H1 (cell line): ENCODE data around the gene TP53RK. TPM values are rescaled to one million over a fixed set of nuclear protein-coding genes. Genes with fewer than 3 reads are reported as not detected.

ENCODE experiments used
- CTCF ChIA-PET: fragments of 300-600 bp; sonication (Branson Sonifier 250); formaldehyde crosslinking; loops from one replicate; lab custom pipeline; 2021; ENCODE audit not compliant: partially characterized antibody; lab: Charles Lee
- POLR2A ChIA-PET: fragments of 300-600 bp; sonication (Branson Sonifier 250); formaldehyde crosslinking; loops from one replicate; lab custom pipeline; 2021; ENCODE audit warnings: inconsistent platforms; ENCODE audit not compliant: partially characterized antibody; lab: Charles Lee
- DNase-seq, 2 experiments: peaks; one replicate each; pipeline versions ENCODE4 v3.0.0 to v3.0.0-alpha.2; 2010 to 2022; ENCODE audit warnings: low spot score in 2 of 2, low read depth in 1 of 2, mixed read lengths in 1 of 2
- FAIRE-seq: peaks from 2 replicates; lab custom pipeline; 2011; peaks lifted over from hg19 to GRCh38; lab: Jason Lieb, UNC
- H2AFZ ChIP-seq: 2 replicates; pipeline ENCODE4 v1.8.1; 2012; ENCODE audit warnings: low read length, inconsistent platforms
- H2AK5ac ChIP-seq: 2 replicates; pipeline ENCODE4 v1.6.1; 2013; ENCODE audit warnings: low read depth, low read length
- H2BK120ac ChIP-seq: replicated peaks from 2 replicates; pipeline ENCODE3; 2013; ENCODE audit warnings: low read depth, low read length, inconsistent platforms
- H2BK12ac ChIP-seq: 2 replicates; pipeline ENCODE4 v1.6.1; 2013; ENCODE audit warnings: low read depth, low read length
- H2BK15ac ChIP-seq: 2 replicates; pipeline ENCODE4 v1.6.1; 2013; ENCODE audit warnings: low read length
- H2BK20ac ChIP-seq: 2 replicates; pipeline ENCODE4 v1.6.1; 2013; ENCODE audit warnings: low read length
- H2BK5ac ChIP-seq: 2 replicates; pipeline ENCODE4 v1.6.1; 2013; ENCODE audit warnings: low read depth, low read length
- H3K14ac ChIP-seq: 2 replicates; pipeline ENCODE4 v1.6.1; 2013; ENCODE audit warnings: inconsistent platforms; ENCODE audit not compliant: insufficient read length
- H3K18ac ChIP-seq: 2 replicates; pipeline ENCODE4 v1.6.1; 2013; ENCODE audit warnings: low read length; ENCODE audit errors: extremely low read depth
- H3K23ac ChIP-seq: 2 replicates; pipeline ENCODE4 v1.6.1; 2013; ENCODE audit warnings: inconsistent platforms; ENCODE audit not compliant: insufficient read length
- H3K23me2 ChIP-seq: 2 replicates; pipeline ENCODE4 v1.6.1; 2013; ENCODE audit warnings: low read depth, low read length
- H3K27ac ChIP-seq: 2 replicates; pipeline ENCODE4 v1.6.1; 2011; ENCODE audit warnings: low read depth, low read length, inconsistent platforms
- H3K27me3 ChIP-seq, 4 experiments: replicated peaks in 1 of 4; 1 replicate in 1 of 4; 2 replicates in 3 of 4; pipeline versions ENCODE4 v1.6.1 to v1.8.1; 2011 to 2013; ENCODE audit warnings: low read length in 3 of 4, mild to moderate bottlenecking in 3 of 4, inconsistent platforms in 2 of 4, mixed read lengths in 2 of 4, moderate library complexity in 1 of 4; ENCODE audit not compliant: control insufficient read depth in 3 of 4, insufficient read depth in 3 of 4; ENCODE audit errors: extremely low read depth in 1 of 4
- H3K36me3 ChIP-seq, 4 experiments: 2 replicates each; pipeline versions ENCODE4 v1.6.1 to v1.8.1; 2011 to 2013; ENCODE audit warnings: mild to moderate bottlenecking in 4 of 4, low read length in 3 of 4, moderate library complexity in 2 of 4, control low read depth in 1 of 4, inconsistent platforms in 1 of 4; ENCODE audit not compliant: insufficient read depth in 4 of 4, control insufficient read depth in 2 of 4
- H3K4ac ChIP-seq: replicated peaks from 2 replicates; pipeline ENCODE3; 2013; ENCODE audit warnings: low read length, low read depth, mixed read lengths, inconsistent platforms; ENCODE audit not compliant: insufficient read length
- H3K4me1 ChIP-seq, 4 experiments: replicated peaks in 1 of 4; 1 replicate in 1 of 4; 2 replicates in 3 of 4; pipeline versions ENCODE4 v1.6.1 to v1.8.1; 2011 to 2013; ENCODE audit warnings: low read length in 3 of 4, inconsistent platforms in 2 of 4, mixed read lengths in 1 of 4; ENCODE audit not compliant: insufficient read depth in 4 of 4, control insufficient read depth in 3 of 4
- H3K4me2 ChIP-seq, 2 experiments: 2 replicates each; pipeline versions ENCODE4 v1.6.1 to v1.8.1; 2011 to 2013; ENCODE audit warnings: low read depth in 2 of 2, low read length in 2 of 2, control low read depth in 1 of 2, inconsistent platforms in 1 of 2, mild to moderate bottlenecking in 1 of 2; ENCODE audit not compliant: insufficient read depth in 1 of 2
- H3K4me3 ChIP-seq, 4 experiments: fragments of 200-600, 300-600 bp in 1 of 4; sonication (generic), shearing (Covaris generic), sonication (Bioruptor Twin) in 1 of 4; 2 replicates each; pipeline versions ENCODE4 v1.5.1 to v1.8.1; 2011 to 2016; ENCODE audit warnings: low read length in 4 of 4, low read depth in 3 of 4, control low read depth in 2 of 4, inconsistent platforms in 2 of 4, mild to moderate bottlenecking in 2 of 4, mixed read lengths in 1 of 4, moderate library complexity in 1 of 4; ENCODE audit not compliant: insufficient read depth in 2 of 4; ENCODE audit errors: extremely low read depth in 1 of 4
- H3K56ac ChIP-seq: replicated peaks from 2 replicates; pipeline ENCODE3; 2013; ENCODE audit warnings: low read depth, mild to moderate bottlenecking, mixed read lengths, low read length, inconsistent platforms; ENCODE audit not compliant: insufficient read length
- H3K79me1 ChIP-seq: 2 replicates; pipeline ENCODE4 v1.6.1; 2013; ENCODE audit warnings: low read depth, low read length, control low read depth
- H3K79me2 ChIP-seq, 2 experiments: 2 replicates each; pipeline versions ENCODE4 v1.6.1 to v1.8.1; 2012 to 2013; ENCODE audit warnings: low read length in 2 of 2, mild to moderate bottlenecking in 2 of 2, inconsistent platforms in 1 of 2; ENCODE audit not compliant: insufficient read depth in 2 of 2, control insufficient read depth in 1 of 2
- H3K9ac ChIP-seq, 4 experiments: replicated peaks in 1 of 4; 1 replicate in 1 of 4; 2 replicates in 3 of 4; pipeline versions ENCODE4 v1.6.1 to v1.8.1; 2011 to 2013; ENCODE audit warnings: low read depth in 3 of 4, low read length in 3 of 4, control low read depth in 2 of 4, mild to moderate bottlenecking in 2 of 4, moderate library complexity in 2 of 4, inconsistent platforms in 1 of 4; ENCODE audit errors: extremely low read depth in 1 of 4
- H3K9me3 ChIP-seq, 2 experiments: 2 replicates each; pipeline versions ENCODE4 v1.6.1 to v1.8.1; 2012 to 2013; ENCODE audit warnings: mild to moderate bottlenecking in 2 of 2, moderate library complexity in 2 of 2, control low read depth in 1 of 2, inconsistent platforms in 1 of 2, low read depth in 1 of 2, low read length in 1 of 2, mixed read lengths in 1 of 2; ENCODE audit not compliant: insufficient read depth in 2 of 2
- H4K20me1 ChIP-seq, 2 experiments: replicated peaks in 1 of 2; 2 replicates each; pipeline versions ENCODE3 to v1.8.1; 2011 to 2013; ENCODE audit warnings: inconsistent platforms in 2 of 2, low read length in 2 of 2, mild to moderate bottlenecking in 1 of 2; ENCODE audit not compliant: insufficient read depth in 2 of 2, control insufficient read depth in 1 of 2
- H4K5ac ChIP-seq: 2 replicates; pipeline ENCODE4 v1.6.1; 2013; ENCODE audit warnings: low read length, low read depth, mixed read lengths, inconsistent platforms; ENCODE audit not compliant: insufficient read length
- H4K8ac ChIP-seq: 2 replicates; pipeline ENCODE4 v1.8.0; 2013; ENCODE audit warnings: mild to moderate bottlenecking, moderate library complexity, low read length, inconsistent platforms; ENCODE audit not compliant: insufficient read depth; ENCODE audit errors: extremely low read depth
- H4K91ac ChIP-seq: replicated peaks from 2 replicates; pipeline ENCODE3; 2013; ENCODE audit warnings: low read length, mixed read lengths, inconsistent platforms; ENCODE audit not compliant: insufficient read length
- ASH2L ChIP-seq: fragments of 200-600, 300-600 bp; sonication (generic); IDR thresholded peaks from one replicate; pipeline ENCODE4 v1.7.1; 2017; ENCODE audit warnings: low read length
- ATF3 ChIP-seq: IDR thresholded peaks from 2 replicates; pipeline ENCODE4 v1.6.1; 2011; ENCODE audit warnings: low read depth, mild to moderate bottlenecking, low read length; ENCODE audit not compliant: insufficient read depth
- CHD2 ChIP-seq: IDR thresholded peaks from 2 replicates; pipeline ENCODE4 v1.6.1; 2012; ENCODE audit warnings: low read length, improper control_type of control experiment
- KDM5A ChIP-seq: fragments of 200-600 bp; IDR thresholded peaks from 2 replicates; pipeline ENCODE4 v1.7.1; 2012; ENCODE audit warnings: mild to moderate bottlenecking, low read length, inconsistent platforms, mixed read lengths
- POU5F1 ChIP-seq: IDR thresholded peaks from 2 replicates; pipeline ENCODE4 v1.6.1; 2011; ENCODE audit warnings: low read depth, mild to moderate bottlenecking, low read length, moderate library complexity
- RBBP5 ChIP-seq: IDR thresholded peaks from 2 replicates; pipeline ENCODE4 v1.7.1; 2012; ENCODE audit warnings: low read depth, mild to moderate bottlenecking, inconsistent platforms, low read length, moderate library complexity, borderline replicate concordance
- RXRA ChIP-seq: IDR thresholded peaks from 2 replicates; pipeline ENCODE4 v1.6.1; 2011; ENCODE audit warnings: low read depth, mild to moderate bottlenecking, low read length, moderate library complexity; ENCODE audit not compliant: insufficient read depth
- SAP30 ChIP-seq: fragments of 300-600 bp; sonication (generic); IDR thresholded peaks from 2 replicates; pipeline ENCODE4 v1.7.1; 2012; ENCODE audit warnings: low read length, moderate library complexity, mild to moderate bottlenecking, inconsistent platforms; ENCODE audit not compliant: insufficient read depth, insufficient replicate concordance
- SP1 ChIP-seq: IDR thresholded peaks from 2 replicates; pipeline ENCODE4 v1.6.1; 2011; ENCODE audit warnings: low read depth, low read length
- TBP ChIP-seq: IDR thresholded peaks from 2 replicates; pipeline ENCODE4 v1.6.1; 2011; ENCODE audit warnings: low read depth, low read length, improper control_type of control experiment
- ZNF274 ChIP-seq: IDR thresholded peaks from 2 replicates; pipeline ENCODE4 v1.7.0; 2012; ENCODE audit warnings: low read length, borderline replicate concordance; ENCODE audit errors: extremely low read depth
- WGBS, 2 experiments: shearing (Covaris generic) in 1 of 2; methylation state at CpG; one replicate each; pipeline versions ENCODE4 v1.1.6 to v1.1.7; 2013 to 2015; ENCODE audit warnings: low lambda C conversion rate in 2 of 2, mixed read lengths in 2 of 2, inconsistent platforms in 1 of 2, low coverage in 1 of 2, missing lambda C conversion rate in 1 of 2; ENCODE audit not compliant: insufficient replicate concordance in 2 of 2, insufficient coverage in 1 of 2, insufficient read length in 1 of 2; ENCODE audit errors: extremely low coverage in 1 of 2, missing lambda C conversion rate in 1 of 2; 5-methylcytosine and 5-hydroxymethylcytosine counted together
- polyA plus RNA-seq, 7 experiments: library from polyadenylated mRNA; depleted of rRNA in 3 of 7; stranded (reverse) in 5 of 7; unstranded in 2 of 7; fragments of >200 nt in 5 of 7; fragments of 200-250 nt in 2 of 7; gene quantifications; 1 replicate in 5 of 7; 2 replicates in 1 of 7; 4 replicates in 1 of 7; pipeline versions ENCODE4 v1.2.1 to v1.2.3, GENCODE V29; 2011 to 2013; ENCODE audit warnings: missing spikeins in 2 of 7, mixed read lengths in 2 of 7
- total RNA-seq: library from RNA; stranded (reverse); fragmentation: NEBNext Ultra II Directional; extraction: Animal tissue kit (Norgen Biotek cat#: 25700); gene quantifications from 2 replicates; pipeline ENCODE4 v1.2.1, GENCODE V29; 2021

The TP53RK gene
- total and polyA plus RNA-seq, 2 of the 8 experiments (the other 6 are each of a cell fraction or from before 2014, with no cell fraction given): 8.5 to 16.3 TPM

- H3K79me1 ChIP-seq: no peaks in the 10 kb centered on the region
- no peaks in the 10 kb centered on the region for H3K36me3 ChIP-seq
- TF ChIP-seq RBBP5: no peak
- TF ChIP-seq ASH2L: no peak
- no peak for TF ChIP-seq KDM5A
- TF ChIP-seq RXRA: no peak
- no peak for TF ChIP-seq CHD2
- no peak for TF ChIP-seq ATF3
- no peak for TF ChIP-seq TBP
- no peak for TF ChIP-seq SAP30
- TF ChIP-seq POU5F1: no peak
- TF ChIP-seq ZNF274: no peak
- no peak for TF ChIP-seq SP1
- DNase-seq: no peak
- H4K8ac ChIP-seq: no peak overlapping the region
- no peak overlapping the region for H3K56ac ChIP-seq
- no peaks in the 10 kb centered on the region for H4K20me1 ChIP-seq
- H2AK5ac ChIP-seq: no peak overlapping the region
- H2AFZ ChIP-seq: no peak overlapping the region
- H3K4me2 ChIP-seq: no peak overlapping the region
- no peak overlapping the region for H2BK20ac ChIP-seq
- peaks cover 0 to 10% (median 7%) of the 10 kb centered on the region in 4 experiments; a peak in 4 of 7 replicates for H3K4me1 ChIP-seq
- H3K23ac ChIP-seq: no peak overlapping the region
- H2BK120ac ChIP-seq: no peak overlapping the region
- no peak overlapping the region for H3K9ac ChIP-seq
- H4K5ac ChIP-seq: no peak overlapping the region
- no peak for FAIRE-seq
- H4K91ac ChIP-seq: no peak overlapping the region
- H3K27ac ChIP-seq: no peak overlapping the region
- H2BK12ac ChIP-seq: no peak overlapping the region
- H3K27me3 ChIP-seq: no peaks in the 10 kb centered on the region
- no peak overlapping the region for H3K14ac ChIP-seq
- H3K9me3 ChIP-seq: no peaks in the 10 kb centered on the region
- ChIA-PET POLR2A (no interaction called here), CTCF (interaction anchor here (1.8 kb wide), 1 partner anchor 9 kb away, joined by 5 read pairs; no protein-coding TSS in a partner anchor)
- no peak overlapping the region for H2BK5ac ChIP-seq
- no peaks in the 10 kb centered on the region; the same call in 1 of the 2 replicates for H3K23me2 ChIP-seq
- H2BK15ac ChIP-seq: no peak overlapping the region
- H3K79me2 ChIP-seq: no peaks in the 10 kb centered on the region
- no peak overlapping the region for H3K4me3 ChIP-seq
- no peak overlapping the region for H3K4ac ChIP-seq
- 94% methylated on average over 2 of the region's 2 CpGs; no CpG with 5 or more reads in 1 of the 2 experiments for WGBS, 2 experiments
- no peak overlapping the region for H3K18ac ChIP-seq
Measured at GRCh38 chr20:46698788-46699187, 9.5 kb upstream of the TP53RK start.
